Activated gamma-delta T cell treated with anti-CD3 and anti-CD28 coated beads, Interleukin-2, amount 50 U/mL, for 16 hours (primary cell): Measurements from ENCODE around the gene SUN1.
A peak's percentile ranks its signal among the peaks of the same experiment; 100 is the strongest.

Experiments used
- DNase-seq: peaks from one replicate; pipeline ENCODE4 v3.0.0-alpha.2; 2020; ENCODE audit warnings: low read depth

The SUN1 gene

DNA sequence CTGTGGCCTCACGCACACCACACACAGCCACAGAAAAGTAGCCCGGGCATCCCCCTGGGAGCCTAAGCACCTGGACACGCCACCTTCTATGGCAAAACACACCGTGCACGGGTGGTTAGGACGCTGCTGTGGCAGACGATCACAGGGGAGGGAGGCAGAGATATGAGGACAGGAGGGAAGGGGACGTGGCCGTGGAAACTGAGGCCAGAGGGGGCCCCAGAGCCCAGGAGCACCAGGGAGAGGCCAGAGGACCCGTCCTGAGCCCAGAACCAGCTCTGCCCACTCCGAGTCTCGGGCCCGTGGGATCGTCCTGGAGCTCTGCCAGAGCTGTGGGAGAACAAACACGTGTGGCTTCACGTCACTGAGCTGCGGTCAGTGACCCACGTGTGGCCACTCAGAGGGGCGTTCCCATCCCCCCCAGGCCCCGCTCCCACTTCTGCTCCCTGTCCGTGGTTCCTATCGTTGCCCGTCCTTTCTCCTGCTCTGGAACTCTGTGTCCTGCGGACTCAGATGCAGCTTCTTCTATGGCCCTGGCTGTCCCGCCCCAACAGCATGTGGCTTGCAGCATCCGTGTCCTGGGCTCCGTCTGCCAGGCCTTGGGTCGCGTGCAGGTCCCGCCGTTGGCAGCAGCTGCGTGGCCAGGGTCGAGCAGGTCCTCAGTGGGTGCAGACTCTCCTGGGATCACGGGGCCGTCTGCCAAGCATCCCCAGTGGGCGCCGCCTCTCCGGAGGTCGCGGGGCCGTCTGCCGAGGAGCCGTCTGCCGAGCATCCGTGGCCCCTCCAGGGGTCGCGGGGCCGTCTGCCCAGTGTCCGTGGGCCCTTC, 75.1 kb downstream of the SUN1 start:
- no peak for DNase-seq

DNA sequence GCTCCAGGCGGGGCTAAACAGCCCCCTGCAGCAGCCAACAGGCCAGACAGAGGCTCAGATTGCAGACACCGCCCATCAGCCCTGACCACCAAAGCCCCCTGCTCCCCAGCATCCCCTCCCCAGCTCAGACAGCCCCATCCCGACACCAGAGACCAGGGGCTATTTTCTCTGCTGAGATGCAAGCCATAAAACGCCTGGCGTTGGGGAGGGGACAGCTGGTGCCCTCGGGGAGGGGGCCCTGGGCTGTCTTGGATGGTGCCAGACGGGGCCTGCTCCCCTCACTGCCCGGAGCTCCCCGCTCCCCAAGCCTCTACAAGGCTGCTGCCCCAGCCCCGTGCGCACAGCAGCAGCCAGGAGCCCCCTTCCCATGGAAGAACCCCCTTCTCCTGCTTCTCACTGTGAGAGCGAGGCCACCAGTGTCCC, 75.9 kb downstream of the SUN1 start:
- no peak for DNase-seq

DNA sequence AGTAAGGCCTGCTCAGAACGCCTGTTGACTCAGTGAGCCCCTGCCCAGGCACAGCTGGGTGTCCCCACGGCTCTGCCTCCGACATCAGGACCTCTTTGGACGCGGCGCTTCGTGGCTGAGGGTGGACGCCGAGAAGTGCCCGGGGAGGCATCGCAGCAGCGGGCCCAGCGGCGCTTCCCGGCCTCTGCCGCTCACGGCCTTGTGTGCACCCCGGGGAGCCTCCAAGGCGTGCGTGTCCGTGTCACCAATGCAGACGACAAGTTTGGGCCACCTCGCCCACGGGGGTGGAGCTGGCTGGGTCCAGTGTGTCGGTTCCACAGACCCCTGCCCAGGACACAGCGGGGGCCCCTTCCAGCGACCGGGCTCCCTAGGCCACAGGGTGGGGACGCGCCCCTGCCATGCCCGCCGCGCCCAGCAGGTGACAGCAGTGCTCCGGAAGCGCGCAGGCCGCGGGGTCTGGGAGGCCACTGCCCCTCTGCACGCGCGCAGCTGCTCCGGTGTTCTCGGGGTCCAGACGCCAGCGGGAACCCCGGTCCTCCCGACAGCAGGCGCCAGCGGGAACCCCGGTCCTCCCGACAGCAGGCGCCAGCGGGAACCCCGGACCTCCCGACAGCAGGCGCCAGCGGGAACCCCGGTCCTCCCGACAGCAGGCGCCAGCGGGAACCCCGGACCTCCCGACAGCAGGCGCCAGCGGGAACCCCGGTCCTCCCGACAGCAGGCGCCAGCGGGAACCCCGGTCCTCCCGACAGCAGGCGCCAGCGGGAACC, 76.5 kb downstream of the SUN1 start:
- peak; percentile 60 for DNase-seq

DNA sequence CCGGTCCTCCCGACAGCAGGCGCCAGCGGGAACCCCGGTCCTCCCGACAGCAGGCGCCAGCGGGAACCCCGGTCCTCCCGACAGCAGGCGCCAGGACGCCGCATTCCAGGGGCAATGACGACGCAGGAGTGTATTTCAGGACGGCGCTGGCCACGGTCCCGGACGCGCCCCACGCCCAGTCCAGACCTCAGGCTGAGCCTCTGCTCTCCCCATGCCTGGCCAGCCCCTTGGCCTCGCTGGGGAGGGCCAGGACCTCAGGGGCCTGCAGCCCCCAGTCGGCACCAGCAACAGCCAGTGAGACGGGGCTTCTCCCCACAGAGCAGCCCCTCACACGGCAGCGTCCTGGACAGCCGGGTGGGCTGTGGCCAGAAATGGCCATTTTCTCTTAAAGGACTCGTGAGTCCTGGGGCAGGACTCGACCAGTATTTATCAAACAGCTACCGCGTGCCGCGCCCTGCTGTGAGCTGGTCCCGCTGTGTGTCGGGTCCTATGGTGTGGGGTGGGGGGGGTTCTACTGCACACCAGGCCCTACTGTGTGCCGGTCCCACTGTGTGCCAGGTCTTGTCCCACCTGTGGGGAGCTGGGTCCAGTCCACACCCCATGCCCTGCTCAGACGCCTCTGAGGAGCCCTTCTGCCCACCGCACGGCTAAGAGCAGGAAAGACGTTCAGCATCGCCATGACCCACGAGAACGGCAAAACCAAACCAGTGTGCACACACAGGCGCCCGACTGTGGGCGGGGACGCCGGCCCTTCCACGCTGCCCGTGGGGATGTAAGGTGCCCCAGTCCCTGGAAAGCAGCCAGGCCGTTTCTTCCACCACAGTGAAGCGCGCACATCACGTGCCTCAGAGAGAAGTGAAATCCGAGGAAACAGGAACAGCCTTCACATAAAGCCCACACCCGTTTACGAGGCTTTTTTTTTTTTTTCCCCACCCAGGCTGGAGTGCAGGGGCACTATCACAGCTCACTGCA, 77.4 kb downstream of the SUN1 start:
- no peak for DNase-seq

DNA sequence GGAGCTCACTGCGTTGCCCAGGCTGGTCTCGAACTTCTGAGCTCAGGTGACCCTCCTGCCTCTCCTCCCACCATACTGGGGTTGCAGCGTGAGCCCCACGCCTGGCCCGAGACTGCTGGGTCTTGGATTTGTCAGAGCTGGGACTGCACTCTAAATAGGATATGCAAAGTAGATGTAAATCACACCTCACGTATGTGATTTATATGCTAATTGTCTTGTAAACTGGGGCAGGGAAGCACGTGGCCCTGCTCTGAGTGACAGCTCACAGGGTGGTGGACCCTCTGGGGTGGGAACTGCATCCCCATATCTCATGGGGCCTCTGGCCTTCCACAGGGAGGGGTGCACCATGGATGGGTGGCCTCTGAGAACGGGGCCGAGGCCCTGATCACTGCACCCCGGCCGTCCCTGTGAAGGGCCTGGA, 78.2 kb downstream of the SUN1 start:
- no peak for DNase-seq

DNA sequence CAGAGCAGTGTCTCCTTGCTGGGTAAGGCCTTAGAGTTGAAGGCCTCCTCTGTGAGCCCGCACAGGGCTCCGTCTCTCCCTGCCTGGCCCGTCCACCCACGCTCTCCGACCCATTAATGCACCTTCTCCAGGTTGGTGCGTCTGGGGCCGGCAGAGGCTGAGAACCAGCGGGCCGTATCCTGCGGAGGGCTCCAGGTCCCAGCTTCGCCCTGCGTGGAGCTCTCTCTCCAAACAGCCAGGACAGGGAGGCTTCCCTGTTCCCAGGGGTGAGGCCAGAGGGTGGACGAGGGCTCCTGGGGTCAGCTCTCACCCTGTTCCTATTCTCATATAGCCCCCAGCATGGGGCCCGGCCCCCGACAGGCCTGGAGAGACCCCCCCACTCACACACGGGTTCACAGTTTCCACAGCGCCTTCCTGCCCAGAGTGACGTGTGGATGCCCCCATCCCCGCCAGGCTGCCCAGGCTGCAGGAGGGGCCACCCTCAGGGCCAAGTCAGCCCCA, 78.7 kb downstream of the SUN1 start:
- no peak for DNase-seq

DNA sequence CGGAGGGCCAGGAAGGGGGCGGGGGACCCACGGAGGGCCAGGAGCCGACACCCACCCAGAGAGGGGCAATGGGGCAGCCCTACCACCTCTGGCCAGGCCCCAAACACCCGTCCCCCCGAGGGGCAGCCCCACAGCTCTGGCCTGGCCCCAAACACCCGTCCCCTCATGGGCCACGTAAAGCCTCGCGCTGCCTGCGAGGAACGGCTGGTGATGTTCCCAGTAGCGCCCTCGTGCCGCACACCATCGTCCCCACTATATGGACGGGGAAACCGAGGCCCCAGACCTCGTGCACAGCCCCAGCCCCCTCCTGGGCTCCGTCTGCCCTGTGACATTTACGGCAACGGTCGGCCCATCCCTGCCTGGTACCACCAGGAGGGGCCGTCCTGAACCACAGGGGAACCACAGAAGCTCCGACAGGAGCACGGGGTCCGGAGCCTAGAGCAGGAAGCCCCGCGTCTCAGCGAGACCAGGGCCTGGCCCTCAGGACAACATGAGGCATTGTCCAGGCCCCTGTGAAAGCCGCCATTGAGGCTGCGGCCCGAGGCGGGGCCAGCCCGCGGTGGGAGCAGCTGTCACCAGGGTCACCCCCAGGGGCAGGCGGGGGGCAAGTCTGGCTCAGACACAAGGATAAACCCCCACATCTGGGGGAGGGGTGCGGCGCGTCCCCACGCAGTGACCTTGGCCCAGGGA, 79.7 kb downstream of the SUN1 start:
- DNase-seq: no peak

DNA sequence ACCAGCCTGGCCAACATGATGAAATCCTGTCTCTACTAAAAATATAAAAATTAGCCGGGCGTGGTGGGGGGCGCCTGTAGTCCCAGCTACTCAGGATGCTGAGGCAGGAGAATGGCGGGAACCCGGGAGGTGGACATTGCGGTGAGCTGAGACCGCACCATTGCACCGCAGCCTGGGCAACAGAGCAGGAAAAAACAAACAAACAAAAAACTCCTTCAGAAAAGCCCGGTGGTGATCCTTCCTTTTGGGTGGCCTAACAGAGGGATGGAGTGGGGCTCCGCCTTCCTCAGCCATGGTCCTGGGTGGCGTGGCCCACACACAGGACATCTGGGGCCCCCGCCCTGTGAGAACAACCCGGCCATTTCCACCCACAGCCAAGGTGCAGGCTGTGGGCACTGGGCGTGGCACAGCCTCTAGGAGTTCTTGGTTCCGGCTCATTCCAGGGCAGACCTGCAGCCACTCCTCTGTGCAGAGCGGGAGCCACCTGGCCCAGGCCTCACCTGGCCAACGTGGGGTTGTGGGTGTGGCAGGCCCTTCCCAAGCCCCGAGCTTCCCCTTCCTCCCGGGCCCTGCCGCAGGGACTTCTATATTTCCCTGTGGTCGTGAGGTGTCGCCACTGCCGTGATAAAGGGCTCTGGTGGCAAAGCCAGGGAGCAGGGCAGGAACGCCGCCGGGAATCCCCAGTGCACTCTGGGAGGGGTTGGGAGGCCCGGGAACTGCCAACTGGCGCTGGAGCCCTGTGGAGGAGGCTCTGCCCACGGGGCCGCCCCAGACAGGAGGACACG, 81.7 kb downstream of the SUN1 start:
- no peak for DNase-seq

DNA sequence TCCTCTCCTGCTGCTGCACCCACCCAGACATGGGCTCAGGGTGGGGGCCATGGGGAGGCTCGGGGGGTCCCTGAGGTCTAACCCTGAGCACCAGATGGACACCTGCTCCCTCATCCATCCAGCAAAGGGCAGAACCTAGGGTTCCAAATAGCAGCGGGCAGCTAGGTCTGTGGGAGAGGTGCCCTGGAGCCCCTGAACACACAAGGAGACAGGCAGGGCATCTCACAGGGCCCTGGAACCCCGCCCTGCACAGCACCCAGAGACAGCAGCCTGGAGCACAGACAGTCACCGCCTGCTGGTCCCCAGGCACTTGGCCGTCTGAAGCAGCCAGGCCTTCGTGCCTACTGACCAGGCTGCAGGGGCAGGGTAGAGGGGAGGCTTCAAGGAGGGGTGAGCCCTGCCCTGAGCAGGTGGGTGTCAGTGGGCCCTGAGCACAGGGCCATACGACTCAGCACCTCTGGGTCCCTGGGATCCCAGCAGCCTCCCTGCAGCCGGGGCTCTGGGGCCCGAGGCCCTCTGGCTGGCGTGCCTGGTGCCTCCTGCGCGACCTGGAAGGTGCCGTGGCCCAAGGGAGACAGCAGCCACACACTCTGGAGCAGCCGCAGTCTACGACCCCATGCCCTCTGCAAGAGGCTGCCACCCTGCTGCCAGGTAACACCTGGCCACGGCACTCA, 82.4 kb downstream of the SUN1 start:
- DNase-seq: no peak

DNA sequence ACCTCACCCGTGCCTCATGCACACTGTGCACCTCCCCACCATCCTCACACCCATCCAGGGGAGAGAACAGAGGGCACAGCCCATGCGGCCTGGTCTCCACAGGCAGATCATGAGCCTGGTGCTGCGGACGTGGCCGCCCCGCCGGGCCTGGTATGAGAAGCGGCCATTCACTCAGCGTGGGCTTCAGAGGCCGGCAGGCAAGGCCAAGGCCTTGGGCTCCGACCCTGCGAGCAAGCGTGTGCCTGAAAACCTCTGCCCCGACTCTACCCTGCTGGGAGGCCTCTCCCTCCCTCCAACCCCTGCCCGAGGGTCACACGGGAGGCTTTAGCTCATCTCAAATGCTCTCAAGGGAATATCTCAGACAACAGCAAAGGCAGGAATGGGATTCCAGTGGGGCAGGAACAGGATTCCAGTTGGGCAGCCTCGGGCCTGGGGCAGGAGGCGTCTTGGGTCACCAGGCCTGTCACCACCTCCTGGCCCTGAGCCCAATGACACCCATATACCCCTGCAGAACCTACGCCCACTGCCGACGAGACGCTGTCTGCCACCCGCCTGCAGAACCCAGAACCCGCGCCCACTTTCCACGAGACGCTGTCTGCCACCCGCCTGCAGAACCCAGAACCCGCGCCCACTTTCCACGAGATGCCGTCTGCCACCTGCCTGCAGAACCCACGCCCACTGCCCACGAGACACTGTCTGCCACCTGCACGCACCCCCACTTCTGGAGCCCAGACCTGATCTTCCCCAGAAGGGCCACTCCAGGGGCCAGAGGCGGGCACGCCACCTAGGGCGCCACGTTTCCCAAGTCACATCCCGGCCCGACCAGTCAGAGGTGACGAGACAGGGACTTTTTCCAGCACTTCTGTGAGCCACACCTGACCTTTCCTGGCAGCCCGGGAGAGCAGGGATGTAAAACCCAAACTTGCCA, 83.3 kb downstream of the SUN1 start:
- no peak for DNase-seq

DNA sequence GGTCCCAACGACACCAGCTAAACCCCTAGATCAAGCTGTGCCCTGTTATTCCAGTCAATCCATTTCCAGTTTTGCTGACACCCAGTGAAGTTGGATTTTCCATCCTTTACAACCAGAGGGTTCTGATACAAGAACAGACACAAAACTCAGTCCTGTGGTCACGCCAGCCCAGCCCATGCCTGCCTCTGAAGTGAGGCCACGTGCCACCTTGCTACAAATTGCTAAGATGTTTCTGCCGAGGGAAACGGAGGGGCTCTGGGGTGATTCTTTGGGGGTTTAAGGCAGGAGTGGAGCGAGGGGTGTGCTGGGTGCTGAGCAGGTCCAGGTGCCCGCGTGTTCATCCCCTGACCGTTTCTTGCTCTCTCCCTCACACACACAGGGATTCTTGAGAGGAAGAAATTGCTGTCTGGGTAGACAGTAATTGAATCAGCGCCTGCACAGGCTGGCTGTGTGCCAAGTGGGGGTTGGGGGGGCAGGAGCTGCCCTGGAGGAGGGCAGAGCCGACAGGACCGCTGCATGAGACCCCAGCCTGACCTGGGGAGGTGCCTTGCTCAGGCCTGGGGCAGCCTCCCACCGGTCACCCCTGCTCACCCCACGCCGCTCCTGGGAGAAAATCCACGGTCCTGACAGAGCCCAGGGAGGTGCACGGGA, 84.1 kb downstream of the SUN1 start:
- DNase-seq: no peak

DNA sequence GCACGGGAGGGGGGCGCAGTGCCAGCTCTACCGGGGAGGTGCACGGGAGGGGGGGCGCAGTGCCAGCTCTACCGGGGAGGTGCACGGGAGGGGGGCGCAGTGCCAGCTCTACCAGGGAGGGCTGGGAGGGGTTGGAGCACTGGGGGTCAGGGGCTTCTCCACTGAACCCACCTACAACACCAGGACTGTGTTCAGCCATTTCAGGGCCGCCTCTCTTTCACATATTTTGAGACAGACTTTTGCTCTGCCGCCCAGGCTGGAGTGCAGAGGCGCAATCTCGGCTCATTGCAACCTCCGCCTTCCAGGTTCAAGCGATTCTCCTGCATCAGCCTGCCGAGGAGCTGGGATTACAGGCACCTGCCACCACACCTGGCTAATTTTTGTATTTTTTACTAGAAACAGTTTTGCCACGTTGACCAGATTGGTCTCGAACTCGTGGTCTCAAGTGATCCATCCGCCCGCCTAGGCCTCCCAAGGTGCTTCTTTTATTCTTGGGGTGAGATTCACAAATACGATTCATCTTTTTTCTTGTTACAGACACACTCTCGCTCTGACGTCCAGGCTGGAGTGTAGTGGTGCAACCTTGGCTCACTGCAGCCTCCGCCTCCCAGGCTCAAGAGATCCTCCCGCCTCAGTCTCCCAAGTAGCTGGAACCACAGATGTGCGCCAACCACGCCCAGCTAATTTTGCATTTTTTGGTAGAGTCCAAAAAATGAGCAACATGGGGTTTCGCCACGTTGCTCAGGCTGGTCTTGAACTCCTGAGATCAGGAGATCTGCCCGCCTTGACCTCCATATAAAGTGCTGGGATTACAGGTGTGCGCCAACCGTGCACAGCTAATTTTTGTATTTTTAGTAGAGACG, 85.2 kb downstream of the SUN1 start:
- DNase-seq: no peak

DNA sequence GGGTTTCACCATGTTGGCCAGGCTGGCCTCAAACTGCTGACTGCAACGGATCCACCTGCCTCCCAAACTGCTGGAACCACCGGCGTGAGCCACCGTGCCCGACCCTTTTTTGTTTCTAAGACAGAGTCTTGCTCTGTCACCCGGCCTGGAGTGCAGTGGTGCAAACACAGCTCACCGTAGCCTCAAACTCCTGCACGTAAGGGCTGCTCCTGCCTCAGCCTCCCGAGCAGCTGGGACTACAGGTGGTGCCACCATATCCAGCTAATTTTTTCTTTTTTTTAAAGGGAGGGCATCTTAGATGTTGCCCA, 85.8 kb downstream of the SUN1 start:
- no peak for DNase-seq

DNA sequence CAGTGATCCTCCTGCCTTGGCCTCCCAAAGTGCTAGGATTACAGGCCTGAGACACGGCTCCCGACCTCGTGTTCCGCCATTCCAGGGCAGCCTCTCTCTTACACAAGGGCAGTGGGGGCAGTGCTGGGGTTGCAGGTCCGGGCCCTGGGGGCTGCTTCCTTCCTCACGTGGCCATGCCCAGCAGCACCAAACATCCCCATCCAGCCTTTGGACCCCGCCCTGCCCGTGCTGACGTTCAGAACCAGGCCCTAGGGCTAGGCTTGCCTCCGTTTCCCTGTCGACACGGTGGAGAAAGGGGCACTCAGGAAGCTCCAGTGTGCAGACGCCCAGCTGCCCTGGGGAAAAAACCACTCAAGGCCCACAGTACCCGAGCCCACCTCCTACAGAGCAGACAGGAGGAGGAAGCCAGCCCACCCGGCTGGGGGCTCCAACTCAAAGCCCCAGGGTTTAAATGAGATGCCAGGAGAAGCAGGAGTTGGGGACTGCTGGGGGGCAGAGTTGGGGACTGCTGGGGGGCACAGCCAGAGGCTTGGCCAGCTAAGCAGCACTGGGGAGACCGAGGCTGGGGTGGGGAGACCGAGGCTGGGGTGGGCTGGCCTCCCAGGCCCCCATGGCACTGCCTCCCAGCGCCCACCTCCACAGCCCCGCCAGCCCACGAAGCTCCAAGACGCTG, 86.3 kb downstream of the SUN1 start:
- no peak for DNase-seq

DNA sequence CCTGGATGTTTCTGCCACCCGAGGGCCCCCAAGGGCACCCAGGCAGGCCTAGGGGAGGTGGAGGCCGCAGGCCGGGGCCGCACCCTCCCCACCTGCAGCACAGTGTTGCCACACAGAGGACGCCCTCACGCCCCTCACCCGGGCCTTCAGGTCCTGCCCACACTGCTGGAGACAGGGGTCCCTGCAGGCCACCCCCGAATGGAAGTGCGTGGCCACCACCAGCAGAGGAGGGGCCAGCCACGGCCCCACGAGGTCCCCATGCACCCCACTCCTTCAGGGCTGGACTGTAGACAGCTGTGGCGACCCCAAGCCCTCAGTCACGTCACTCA, 86.8 kb downstream of the SUN1 start:
- no peak for DNase-seq

DNA sequence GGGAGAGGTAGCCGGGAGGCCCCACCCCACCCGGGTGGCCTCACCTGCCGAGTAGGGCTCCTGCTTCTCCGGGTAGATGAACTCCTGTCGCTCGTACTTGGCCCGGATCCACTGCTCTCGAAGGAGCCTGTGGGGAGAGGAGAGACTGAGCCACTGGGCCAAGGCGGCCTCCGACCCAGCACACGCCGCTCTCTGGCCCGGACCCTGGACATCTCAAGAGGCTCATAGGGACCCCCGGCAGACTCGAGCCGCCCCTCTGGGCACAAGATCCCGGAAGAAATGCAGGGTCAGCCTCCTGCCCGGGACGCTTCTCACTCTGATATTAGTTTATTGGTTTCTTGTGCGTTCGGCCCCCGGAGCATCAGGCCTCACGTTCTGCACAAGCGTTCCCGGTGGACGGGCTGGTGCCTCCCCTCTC, 87.7 kb downstream of the SUN1 start:
- DNase-seq: no peak
